ENCODE data around the gene TMEM255B. TPM values are rescaled to one million over a fixed set of nuclear protein-coding genes. Genes with fewer than 3 reads are reported as not detected.

Gene TMEM255B
- total RNA-seq, 1 donor from 2014 or later, result 0.26 TPM

DNA sequence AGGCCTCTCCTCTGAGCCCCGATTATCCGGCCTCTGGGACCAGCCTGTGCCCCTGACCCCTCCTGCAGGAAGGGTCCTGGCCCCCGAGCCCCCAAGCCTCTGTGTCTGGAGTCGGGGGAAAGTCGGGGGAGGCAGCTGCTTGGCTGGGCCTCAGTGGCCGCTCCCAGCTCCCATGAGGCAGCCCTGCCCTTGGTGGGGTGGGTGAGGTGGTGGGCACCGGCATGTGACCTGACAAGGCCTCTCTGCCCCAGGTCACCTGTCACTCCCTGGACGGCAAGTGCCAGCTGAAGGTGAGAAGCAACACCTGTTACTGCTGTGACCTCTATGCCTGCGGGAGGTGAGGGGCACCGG lies 41.5 kb downstream of the TMEM255B start:
- Mint-ChIP-seq H3K27me3 (ENCODE audit: insufficient read depth, low read depth) (no peaks in the 10 kb centered on the region), H3K36me3 (no peaks in the 10 kb centered on the region), H3K4me3 (no peak overlapping the region), H3K4me1 (peaks cover 6% of the 10 kb centered on the region), H3K27ac (no peak overlapping the region), H3K9me3 (no peaks in the 10 kb centered on the region)
- Histone ChIP-seq H3K27me3 (no peaks in the 10 kb centered on the region), H4K20me1 (ENCODE audit: low read depth) (no peaks in the 10 kb centered on the region), H3F3A (ENCODE audit: low read depth) (no peaks in the 10 kb centered on the region), H3K4me2 (no peak overlapping the region), H2AFZ (replicated peaks) (no peak overlapping the region), H3K4me1 (peaks cover 9% of the 10 kb centered on the region), H3K9me3 (ENCODE audit: low read depth) (no peaks in the 10 kb centered on the region), H3K36me3 (no peaks in the 10 kb centered on the region), H3K4me3 (no peak overlapping the region), H3K27ac (no peak overlapping the region), H3K9ac (no peak overlapping the region), H3K79me2 (ENCODE audit: low read depth) (no peaks in the 10 kb centered on the region)
- TF ChIP-seq CTCF (IDR thresholded peaks at IDR 0.05) (no peak), EZH2phosphoT487 (IDR thresholded peaks at IDR 0.05) (no peak), EZH2 (IDR thresholded peaks at IDR 0.05) (no peak)
- DNase-seq (ENCODE audit: low spot score), result no peak

GRCh38 chr13:113801289-113801961 lies 42.4 kb downstream of the TMEM255B start:
- no peak for DNase-seq (ENCODE audit: low spot score)
- peaks cover 9% of the 10 kb centered on the region for H3K4me1 ChIP-seq
- no peak overlapping the region for H2AFZ ChIP-seq (replicated peaks)
- Mint-ChIP-seq H3K4me3 (no peak overlapping the region), H3K9me3 (peaks cover 2% of the 10 kb centered on the region), H3K36me3 (no peaks in the 10 kb centered on the region), H3K27me3 (ENCODE audit: insufficient read depth, low read depth) (no peaks in the 10 kb centered on the region), H3K27ac (no peak overlapping the region), H3K4me1 (peaks cover 6% of the 10 kb centered on the region)
- no peaks in the 10 kb centered on the region for H3K9me3 ChIP-seq (ENCODE audit: low read depth)
- no peak overlapping the region for H3K27ac ChIP-seq
- no peaks in the 10 kb centered on the region for H4K20me1 ChIP-seq (ENCODE audit: low read depth)
- no peaks in the 10 kb centered on the region for H3K79me2 ChIP-seq (ENCODE audit: low read depth)
- H3K36me3 ChIP-seq, result no peaks in the 10 kb centered on the region
- no peak overlapping the region for H3K4me3 ChIP-seq
- H3K9ac ChIP-seq, result no peak overlapping the region
- peak overlapping the region; percentile 48 for H3K4me2 ChIP-seq
- TF ChIP-seq CTCF (IDR thresholded peaks at IDR 0.05), result no peak
- no peak for TF ChIP-seq EZH2 (IDR thresholded peaks at IDR 0.05)
- TF ChIP-seq EZH2phosphoT487 (IDR thresholded peaks at IDR 0.05), result no peak
- no peaks in the 10 kb centered on the region for H3K27me3 ChIP-seq
- H3F3A ChIP-seq (ENCODE audit: low read depth), result no peaks in the 10 kb centered on the region

DNA sequence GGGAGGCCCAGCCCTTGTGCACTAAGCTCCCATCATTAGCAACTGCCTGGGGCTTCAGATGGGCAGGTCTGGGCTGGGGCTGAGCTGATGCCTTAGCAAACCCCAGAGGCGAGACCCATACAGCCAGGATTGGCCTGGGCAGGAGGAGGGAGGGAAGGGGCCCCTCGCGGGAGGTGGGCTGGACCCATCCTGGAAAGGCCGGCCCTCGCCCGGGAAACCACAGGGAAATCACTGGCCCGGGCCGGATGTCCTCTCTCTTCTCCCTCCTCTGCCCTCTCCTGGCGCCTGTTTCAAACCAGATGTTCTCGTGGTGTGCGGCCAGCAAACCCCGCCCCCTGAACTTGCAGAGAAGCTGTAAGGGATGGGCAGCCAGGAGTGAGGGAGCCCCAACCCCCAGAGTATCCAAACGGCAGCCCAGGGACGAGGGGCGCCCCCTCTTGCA lies 43.1 kb downstream of the TMEM255B start:
- Histone ChIP-seq H3K9ac (no peak overlapping the region), H3K4me3 (no peak overlapping the region), H3K9me3 (ENCODE audit: low read depth) (no peaks in the 10 kb centered on the region), H3K27ac (no peak overlapping the region), H3K27me3 (no peaks in the 10 kb centered on the region), H3F3A (ENCODE audit: low read depth) (no peaks in the 10 kb centered on the region), H2AFZ (replicated peaks) (no peak overlapping the region), H3K4me2 (peak overlapping the region; percentile 48), H4K20me1 (ENCODE audit: low read depth) (no peaks in the 10 kb centered on the region), H3K4me1 (peaks cover 9% of the 10 kb centered on the region), H3K79me2 (ENCODE audit: low read depth) (no peaks in the 10 kb centered on the region), H3K36me3 (no peaks in the 10 kb centered on the region)
- H3K4me3 Mint-ChIP-seq, result peak overlapping the region; percentile 18
- TF ChIP-seq EZH2phosphoT487 (IDR thresholded peaks at IDR 0.05), result no peak
- no peaks in the 10 kb centered on the region for H3K36me3 Mint-ChIP-seq
- peaks cover 2% of the 10 kb centered on the region for H3K9me3 Mint-ChIP-seq
- H3K4me1 Mint-ChIP-seq, result peaks cover 6% of the 10 kb centered on the region
- no peak overlapping the region for H3K27ac Mint-ChIP-seq
- DNase-seq (ENCODE audit: low spot score), result peak; percentile 67
- no peaks in the 10 kb centered on the region for H3K27me3 Mint-ChIP-seq (ENCODE audit: insufficient read depth, low read depth)

DNA sequence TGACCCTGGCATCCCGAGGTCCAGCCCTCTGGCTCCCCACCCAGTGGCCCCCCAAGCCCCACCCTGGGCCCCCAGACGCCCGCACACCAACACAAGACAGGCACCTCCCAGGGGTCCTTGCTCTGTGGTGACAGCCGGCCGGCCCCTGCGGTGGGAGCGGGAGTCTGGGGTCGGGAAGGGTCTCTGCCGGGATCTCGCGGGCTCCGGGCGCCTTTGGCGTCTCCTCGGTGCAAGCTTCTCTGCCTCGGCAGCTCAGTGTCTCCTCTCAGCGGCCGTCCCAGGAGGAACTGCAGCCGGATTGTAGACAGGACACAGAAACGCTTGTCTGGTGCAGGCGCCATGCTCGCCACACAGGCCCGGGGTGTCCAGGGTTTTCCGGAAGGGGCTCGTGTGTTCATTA lies 43.7 kb downstream of the TMEM255B start:
- H3K36me3 Mint-ChIP-seq, result no peaks in the 10 kb centered on the region
- no peaks in the 10 kb centered on the region for H3K27me3 Mint-ChIP-seq (ENCODE audit: insufficient read depth, low read depth)
- Histone ChIP-seq H3K4me3 (no peak overlapping the region), H3K9me3 (ENCODE audit: low read depth) (no peaks in the 10 kb centered on the region), H3K79me2 (ENCODE audit: low read depth) (no peaks in the 10 kb centered on the region), H2AFZ (replicated peaks) (no peak overlapping the region), H3K9ac (no peak overlapping the region), H3K27me3 (no peaks in the 10 kb centered on the region), H3K4me2 (no peak overlapping the region), H3F3A (ENCODE audit: low read depth) (no peaks in the 10 kb centered on the region), H4K20me1 (ENCODE audit: low read depth) (no peaks in the 10 kb centered on the region), H3K27ac (no peak overlapping the region), H3K36me3 (no peaks in the 10 kb centered on the region), H3K4me1 (peaks cover 9% of the 10 kb centered on the region)
- no peak overlapping the region for H3K27ac Mint-ChIP-seq
- peaks cover 3% of the 10 kb centered on the region for H3K9me3 Mint-ChIP-seq
- peaks cover 6% of the 10 kb centered on the region for H3K4me1 Mint-ChIP-seq
- DNase-seq (ENCODE audit: low spot score), result no peak
- no peak overlapping the region for H3K4me3 Mint-ChIP-seq
- TF ChIP-seq CTCF (IDR thresholded peaks at IDR 0.05) (no peak), EZH2phosphoT487 (IDR thresholded peaks at IDR 0.05) (no peak), EZH2 (IDR thresholded peaks at IDR 0.05) (no peak)

Data from neural progenitor cell (in vitro differentiated cells).